HG03521 (cell line): ENCODE data around the gene C8A.

ENCODE experiments used
- ATAC-seq: cut with Tn5 transposase; IDR thresholded peaks from one replicate; pipeline ENCODE4 v1.9.1; 2021; ENCODE audit warnings: mild to moderate bottlenecking, moderate library complexity; ENCODE audit not compliant: unreplicated experiment

Gene C8A

GRCh38 chr1:56881417-56881816 lies 26.8 kb downstream of the C8A start:
- ATAC-seq = no peak

- no peak for ATAC-seq
Observed at GRCh38 chr1:56890229-56890628, 35.6 kb downstream of the C8A start.

DNA sequence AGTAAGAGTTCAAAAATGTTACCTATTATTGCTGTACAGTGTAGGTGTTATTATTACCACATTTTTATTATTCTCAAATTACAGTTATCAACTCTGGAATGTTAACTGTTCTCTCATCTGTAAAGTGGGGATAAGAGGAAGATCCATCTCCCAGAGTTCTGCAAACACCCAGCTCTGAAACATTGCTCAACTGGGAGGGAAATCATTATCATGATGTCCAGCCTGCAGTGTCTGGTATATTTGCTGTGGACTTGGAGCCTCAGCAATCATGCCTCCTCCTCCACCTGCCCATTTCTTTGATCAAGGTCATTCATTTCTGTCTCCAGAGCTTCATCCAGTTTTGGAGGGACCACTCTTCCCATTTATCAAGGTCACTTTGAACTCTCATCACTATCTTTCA lies 39.4 kb downstream of the C8A start:
- no peak for ATAC-seq

DNA sequence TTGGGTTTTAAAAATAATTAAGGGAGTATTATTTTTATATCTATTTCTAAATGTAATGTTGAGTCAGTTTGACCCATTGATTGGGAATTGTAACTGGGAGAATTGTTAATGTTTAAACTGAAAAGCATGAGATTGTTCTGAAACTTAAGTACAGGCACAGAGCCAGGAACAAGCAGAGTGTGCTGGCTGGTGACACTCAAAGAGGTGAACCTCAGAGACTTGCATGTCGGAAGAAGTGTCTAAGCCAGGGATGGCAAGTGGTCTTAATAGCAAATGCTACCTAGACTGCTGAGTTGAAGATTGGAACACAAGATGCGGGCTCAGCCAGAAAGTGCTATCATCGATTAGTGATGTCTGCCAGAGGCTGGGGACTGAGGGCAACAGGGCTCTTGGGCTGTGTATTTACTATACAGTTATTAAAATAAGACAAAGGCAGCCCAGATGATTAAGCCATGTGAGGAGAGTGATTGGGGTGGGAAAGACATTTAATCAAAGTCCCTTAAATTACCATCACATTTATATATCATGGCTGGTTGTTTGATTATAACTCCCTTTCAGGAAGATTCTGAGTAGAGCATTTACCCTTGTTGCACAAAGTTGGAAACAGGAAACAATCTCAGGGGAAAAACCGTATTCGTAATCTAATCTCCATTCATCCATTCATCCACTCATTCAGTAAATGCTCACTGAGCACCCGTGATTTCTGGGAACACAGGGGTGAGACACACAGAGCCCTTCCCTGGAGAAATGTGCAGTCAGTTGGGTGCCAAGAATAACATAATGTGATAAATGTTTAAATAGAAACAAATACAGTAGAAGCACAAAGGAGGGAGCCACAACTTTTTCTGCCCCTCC lies 42.8 kb downstream of the C8A start:
- ATAC-seq = no peak

DNA sequence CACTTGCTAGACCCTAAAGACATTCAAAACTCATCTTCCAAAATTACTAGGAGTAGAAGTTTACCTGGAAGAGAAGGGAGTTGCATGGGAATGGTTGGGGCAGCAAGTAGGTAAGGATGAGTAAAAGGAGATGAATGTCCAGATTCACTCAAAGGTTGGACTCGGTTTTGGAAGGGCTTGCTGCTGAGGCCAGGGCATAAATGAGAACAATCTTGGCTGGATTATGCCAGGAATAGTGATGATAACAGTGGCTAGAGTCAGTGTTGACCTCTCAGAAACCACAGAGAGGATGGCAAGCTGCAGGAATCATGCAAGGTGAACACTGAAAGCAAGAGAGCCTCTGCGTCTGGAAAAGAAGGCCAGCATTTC lies 43.4 kb downstream of the C8A start:
- ATAC-seq = no peak

DNA sequence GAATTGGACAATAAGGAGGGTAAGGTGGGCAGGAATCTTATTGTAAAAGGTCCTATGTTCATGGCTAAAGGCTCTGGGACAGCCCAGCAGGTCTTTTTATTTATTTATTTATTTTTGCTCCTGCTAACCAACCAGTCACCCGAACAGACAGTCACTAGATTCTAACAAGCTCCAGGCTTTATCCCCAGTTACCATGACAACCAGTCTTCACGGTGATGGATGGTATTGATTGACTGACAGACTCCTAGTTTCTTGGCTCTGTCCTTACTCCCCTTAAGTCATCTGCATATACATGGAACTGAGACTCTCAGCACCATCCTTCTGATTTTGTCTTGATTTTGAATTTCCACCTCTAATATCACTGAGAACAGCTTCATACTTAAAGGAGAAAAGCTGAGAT lies 44.3 kb downstream of the C8A start:
- ATAC-seq = no peak

- no peak for ATAC-seq
Observed at GRCh38 chr1:56901716-56902115, 47.1 kb downstream of the C8A start.

GRCh38 chr1:56903778-56904177 lies 49.2 kb downstream of the C8A start:
- no peak for ATAC-seq

- ATAC-seq = no peak
Observed at GRCh38 chr1:56904663-56905397, 50.2 kb downstream of the C8A start.

- ATAC-seq = no peak
Observed at GRCh38 chr1:56905667-56906066, 51.1 kb downstream of the C8A start.

GRCh38 chr1:56908619-56909221 lies 54.1 kb downstream of the C8A start:
- ATAC-seq = no peak

DNA sequence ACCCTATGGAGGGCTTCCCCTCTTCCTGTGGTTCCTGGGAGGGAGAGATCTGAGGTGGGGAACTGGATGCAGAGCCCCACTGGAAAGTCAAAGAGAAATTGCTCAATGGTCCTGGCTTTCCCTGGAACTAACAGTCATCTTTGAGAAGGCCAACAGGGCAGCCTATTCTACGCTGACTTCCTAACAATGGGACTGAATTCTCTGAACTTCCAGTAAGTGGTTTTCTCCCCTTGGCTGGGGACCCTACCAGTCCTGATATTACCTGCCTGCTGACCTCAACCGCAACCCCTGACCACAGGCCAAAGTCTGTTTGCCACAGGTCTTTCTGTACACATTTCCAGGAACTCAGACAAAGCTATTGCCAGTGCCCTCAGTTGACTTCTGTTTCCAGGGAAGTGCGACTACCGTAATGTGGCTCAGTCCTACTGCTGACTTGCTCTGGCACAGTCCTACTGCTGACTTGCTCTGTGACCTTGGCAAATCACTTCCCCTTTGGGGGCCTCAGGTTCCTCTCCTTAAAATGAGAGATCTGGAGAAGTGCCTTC lies 55.9 kb downstream of the C8A start:
- no peak for ATAC-seq

- no peak for ATAC-seq
Observed at GRCh38 chr1:56911098-56911938, 56.7 kb downstream of the C8A start.

DNA sequence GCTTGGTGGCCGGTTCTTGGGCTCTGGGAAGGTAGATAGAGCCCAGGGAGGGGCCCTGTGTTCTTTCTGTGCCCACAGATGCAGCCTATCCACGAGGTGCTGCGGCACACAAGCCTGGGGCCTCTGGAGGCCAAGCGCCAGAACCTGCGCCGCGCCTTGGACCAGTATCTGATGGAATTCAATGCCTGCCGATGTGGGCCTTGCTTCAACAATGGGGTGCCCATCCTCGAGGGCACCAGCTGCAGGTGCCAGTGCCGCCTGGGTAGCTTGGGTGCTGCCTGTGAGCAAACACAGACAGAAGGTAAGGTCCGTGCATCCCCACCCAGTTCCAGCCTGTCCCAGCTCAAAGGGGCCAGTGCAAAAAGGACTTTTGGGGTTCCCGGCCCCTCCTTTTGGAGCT lies 57.7 kb downstream of the C8A start:
- ATAC-seq = no peak

- no peak for ATAC-seq
Observed at GRCh38 chr1:56915960-56916359, 61.4 kb downstream of the C8A start.

DNA sequence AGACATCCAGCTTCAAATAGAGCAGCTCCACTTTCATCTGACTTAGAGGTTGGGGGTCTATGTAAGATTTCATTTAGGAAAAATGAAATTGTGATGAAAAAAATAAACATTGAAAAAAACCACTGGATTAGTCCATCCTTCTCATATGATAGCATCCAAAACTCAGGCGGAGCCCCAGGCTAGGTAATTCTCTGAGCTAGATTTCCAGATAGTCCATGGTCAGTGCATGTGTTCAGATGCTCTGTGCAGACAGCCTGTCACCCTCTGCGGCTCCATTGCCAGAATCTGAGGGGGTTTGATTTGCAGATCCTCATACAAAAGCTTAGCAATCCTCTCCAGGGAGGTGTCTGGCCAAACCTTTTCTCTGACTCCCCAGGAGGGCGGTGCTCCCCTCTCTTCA lies 62.0 kb downstream of the C8A start:
- no peak for ATAC-seq

- ATAC-seq = no peak
Observed at GRCh38 chr1:56917356-56917755, 62.8 kb downstream of the C8A start.

- ATAC-seq = no peak
Observed at GRCh38 chr1:56920591-56921001, 66.0 kb downstream of the C8A start.

GRCh38 chr1:56921479-56921878 lies 66.9 kb downstream of the C8A start:
- no peak for ATAC-seq

DNA sequence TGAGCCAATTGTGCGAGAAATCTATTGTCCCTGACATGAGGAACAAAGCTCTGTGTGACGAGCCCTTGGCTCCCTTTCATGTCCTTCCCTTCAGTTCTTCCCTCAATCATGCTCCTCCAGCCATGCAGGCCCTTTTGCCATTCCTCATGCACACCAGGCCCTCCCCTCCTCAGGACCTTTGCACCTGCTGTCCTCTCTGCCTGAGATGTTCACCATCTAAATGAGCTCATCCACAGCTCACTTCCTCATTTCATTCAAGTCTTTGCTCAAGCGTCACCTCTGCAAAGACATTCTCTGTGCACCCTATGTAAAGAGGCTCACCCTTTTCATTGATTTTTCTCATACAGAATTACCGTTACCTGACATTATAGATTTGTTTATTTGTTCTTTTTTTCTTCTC lies 67.5 kb downstream of the C8A start:
- peak; percentile 45 for ATAC-seq

- ATAC-seq = no peak
Observed at GRCh38 chr1:56922507-56922906, 67.9 kb downstream of the C8A start.
